Subcutaneous adipose tissue (tissue), 4 donors: ENCODE measurements around the gene GALK1. TPM values are rescaled to one million over a fixed set of nuclear protein-coding genes. Genes with fewer than 3 reads are reported as not detected.

ENCODE experiments used
- CTCF ChIP-seq: fragments of 450-650 bp; IDR thresholded peaks from one replicate; pipeline ENCODE4 v1.5.1; 2016; ENCODE audit warnings: low read depth, mild to moderate bottlenecking, control low read depth, antibody characterized with exemption, moderate library complexity
- total RNA-seq, 4 donors: library from RNA; depleted of rRNA; stranded (reverse); fragments of >200 nt; gene quantifications; one replicate each; pipeline ENCODE4 v1.1.0, GENCODE V29; 2016

GALK1 gene
- total RNA-seq, 4 donors from 2014 or later: 13.2 to 31.3 (median 24.5) TPM

- no peak for TF ChIP-seq CTCF
Measured at GRCh38 chr17:75738218-75738802, 26.7 kb downstream of the GALK1 start.

GRCh38 chr17:75737133-75737962, 27.6 kb downstream of the GALK1 start:
- TF ChIP-seq CTCF: no peak

GRCh38 chr17:75736173-75736835, 28.7 kb downstream of the GALK1 start:
- no peak for TF ChIP-seq CTCF

DNA sequence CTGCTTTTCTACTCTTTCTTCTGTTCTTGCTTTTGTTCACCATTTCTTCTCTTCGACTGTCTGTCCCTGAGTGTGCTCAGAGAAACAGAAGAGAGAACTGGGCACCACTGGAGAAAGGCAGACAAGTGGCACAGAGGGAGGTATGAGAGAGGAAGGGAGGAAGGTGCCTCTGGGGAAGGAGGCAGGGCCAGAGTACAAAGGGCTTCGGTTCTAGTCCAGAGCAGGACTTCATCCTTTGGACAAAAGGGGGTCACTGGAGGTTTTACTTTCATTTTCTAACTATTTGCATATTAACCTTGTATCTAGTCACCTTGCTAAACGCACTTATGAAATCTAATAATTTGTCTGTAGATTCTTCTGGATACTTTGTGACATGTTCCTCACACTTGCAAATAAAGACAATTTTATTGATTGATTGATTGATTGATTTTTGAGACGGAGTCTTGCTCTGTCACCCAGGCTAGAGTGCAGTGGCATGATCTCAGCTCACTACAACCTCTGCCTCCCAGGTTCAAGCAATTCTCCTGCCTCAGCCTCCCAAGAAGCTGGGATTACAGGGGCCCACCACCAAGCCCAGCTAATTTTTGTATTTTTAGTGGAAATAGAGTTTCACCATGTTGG, 30.2 kb downstream of the GALK1 start:
- TF ChIP-seq CTCF: no peak

DNA sequence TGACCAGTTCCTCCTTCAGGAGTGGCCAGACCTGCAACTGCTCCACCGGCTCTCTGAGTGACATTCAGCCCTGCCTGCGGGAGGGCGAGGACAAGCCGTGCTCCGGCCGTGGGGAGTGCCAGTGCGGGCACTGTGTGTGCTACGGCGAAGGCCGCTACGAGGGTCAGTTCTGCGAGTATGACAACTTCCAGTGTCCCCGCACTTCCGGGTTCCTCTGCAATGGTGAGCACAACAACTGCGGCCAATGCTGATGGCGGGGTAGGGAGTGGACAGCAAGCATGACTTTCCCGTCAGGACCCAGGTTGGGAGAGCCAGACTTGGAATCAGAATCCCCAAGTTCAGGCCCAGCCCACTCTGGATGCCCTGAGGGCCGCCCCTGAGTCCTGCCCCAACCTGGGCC, 31.5 kb downstream of the GALK1 start:
- no peak for TF ChIP-seq CTCF

GRCh38 chr17:75731716-75732498, 33.1 kb downstream of the GALK1 start:
- no peak for TF ChIP-seq CTCF
